GM15510 (cell line): Measurements from ENCODE around the gene OR4M1.
"Not testable (repeated sequence)": the region's sequence is repeated elsewhere in the genome, so short reads cannot be mapped to it uniquely, and the experiment has no call there.

ENCODE experiments used
- POLR2A ChIP-seq: IDR thresholded peaks from 3 replicates; pipeline ENCODE4 v1.6.1; 2011; ENCODE audit warnings: borderline replicate concordance; ENCODE audit not compliant: insufficient read length; ENCODE audit errors: extremely low read depth

The OR4M1 gene

DNA sequence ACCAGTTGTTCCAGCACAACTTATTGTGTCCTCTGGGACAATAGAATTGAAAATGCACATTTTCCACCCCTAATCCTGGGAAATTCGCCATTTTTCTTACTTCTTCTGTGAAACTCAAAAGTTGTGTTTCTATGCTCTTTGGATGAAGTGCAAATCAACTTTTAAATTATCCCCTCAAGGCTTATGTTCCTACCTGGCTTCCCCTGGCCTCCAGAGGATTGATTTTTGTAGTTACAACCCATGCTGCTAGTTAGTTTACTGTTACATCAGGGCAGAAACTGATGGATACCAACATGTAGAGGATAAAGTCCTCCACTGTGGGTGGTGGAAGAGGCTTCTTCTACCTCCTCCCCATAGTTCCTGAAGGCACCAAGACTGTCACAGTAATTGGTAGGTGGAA, at the start of gene OR4M1:
OR4M1 (plus strand) TSS at position 301 of the 400 bp plus-strand sequence. CDS start 6,819 bp downstream, outside the sequence.
- not testable (repeated sequence) for TF ChIP-seq POLR2A

GRCh38 chr14:19729359-19729758, 43.9 kb upstream of the OR4M1 start:
- TF ChIP-seq POLR2A: no peak

- TF ChIP-seq POLR2A: no peak
Observed at GRCh38 chr14:19729763-19730162, 43.5 kb upstream of the OR4M1 start.

GRCh38 chr14:19743256-19743655, 30.0 kb upstream of the OR4M1 start, which contains the start of gene OR4Q3:
Gene OR4Q3, plus strand, starts transcription at chr14:19743571.
- TF ChIP-seq POLR2A: no peak

- no peak for TF ChIP-seq POLR2A
Observed at GRCh38 chr14:19754172-19754571, 19.1 kb upstream of the OR4M1 start.

DNA sequence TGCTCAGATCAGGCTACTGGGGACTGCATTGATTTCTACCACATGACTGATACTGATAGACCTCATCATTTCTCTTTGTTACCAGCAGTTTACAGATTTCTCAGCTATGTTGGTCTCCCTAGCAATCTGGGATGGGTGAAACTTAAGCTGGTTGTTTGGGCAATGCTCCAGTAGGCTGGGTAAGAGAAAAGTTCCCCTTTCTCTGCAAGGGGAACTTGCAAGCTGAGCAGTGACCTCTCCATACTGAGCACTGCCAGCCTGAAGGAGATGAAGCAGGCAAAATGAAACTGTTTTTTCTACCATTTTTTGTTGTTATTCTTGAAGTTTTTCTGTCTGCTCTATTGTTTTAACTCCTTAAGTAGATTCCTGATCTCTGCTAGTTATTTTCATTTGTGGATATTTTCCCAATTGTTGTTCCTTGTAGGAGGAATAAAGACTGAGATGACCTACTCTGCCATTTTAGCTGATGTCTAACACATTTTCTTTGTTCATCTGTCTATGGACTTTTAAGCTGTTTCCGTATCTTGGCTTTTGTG, 1.3 kb upstream of the OR4M1 start:
- TF ChIP-seq POLR2A: no peak

DNA sequence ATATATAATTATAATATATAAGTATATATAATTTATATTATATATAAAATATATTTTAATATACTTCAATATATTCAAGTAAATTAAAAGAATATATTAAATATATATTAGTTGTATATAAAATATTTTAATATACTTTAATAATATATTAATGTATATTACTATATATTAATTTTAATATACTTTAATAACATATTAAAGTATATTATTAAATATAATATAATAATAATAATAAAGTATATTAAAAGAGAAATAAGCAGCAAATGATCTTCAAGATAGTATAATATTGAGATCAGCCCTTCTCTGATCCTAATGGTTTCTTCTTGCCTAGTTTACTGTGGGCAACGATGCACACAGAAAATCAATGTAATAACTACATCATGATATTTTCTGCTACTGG, 2.3 kb downstream of the OR4M1 start:
- no peak for TF ChIP-seq POLR2A

DNA sequence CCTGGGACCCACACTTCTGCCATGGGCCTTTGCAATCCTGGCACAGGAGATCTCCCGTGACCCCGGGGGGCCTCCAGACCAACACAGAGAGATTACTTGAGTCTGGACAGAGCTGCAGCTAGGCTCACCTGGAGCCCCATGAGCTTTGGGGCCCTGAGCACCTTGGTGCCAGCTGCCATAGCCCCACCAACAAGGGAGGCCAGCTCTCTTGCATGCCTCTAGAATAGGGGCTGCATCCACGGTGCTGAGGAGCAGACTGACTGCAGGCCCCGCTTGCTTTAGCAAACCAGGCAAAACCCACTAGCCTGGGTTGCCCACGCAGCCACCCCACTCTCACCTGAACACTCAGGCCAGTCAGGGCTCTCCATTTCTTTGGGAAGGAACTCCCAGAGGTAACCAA, 26.6 kb downstream of the OR4M1 start:
- TF ChIP-seq POLR2A: no peak

DNA sequence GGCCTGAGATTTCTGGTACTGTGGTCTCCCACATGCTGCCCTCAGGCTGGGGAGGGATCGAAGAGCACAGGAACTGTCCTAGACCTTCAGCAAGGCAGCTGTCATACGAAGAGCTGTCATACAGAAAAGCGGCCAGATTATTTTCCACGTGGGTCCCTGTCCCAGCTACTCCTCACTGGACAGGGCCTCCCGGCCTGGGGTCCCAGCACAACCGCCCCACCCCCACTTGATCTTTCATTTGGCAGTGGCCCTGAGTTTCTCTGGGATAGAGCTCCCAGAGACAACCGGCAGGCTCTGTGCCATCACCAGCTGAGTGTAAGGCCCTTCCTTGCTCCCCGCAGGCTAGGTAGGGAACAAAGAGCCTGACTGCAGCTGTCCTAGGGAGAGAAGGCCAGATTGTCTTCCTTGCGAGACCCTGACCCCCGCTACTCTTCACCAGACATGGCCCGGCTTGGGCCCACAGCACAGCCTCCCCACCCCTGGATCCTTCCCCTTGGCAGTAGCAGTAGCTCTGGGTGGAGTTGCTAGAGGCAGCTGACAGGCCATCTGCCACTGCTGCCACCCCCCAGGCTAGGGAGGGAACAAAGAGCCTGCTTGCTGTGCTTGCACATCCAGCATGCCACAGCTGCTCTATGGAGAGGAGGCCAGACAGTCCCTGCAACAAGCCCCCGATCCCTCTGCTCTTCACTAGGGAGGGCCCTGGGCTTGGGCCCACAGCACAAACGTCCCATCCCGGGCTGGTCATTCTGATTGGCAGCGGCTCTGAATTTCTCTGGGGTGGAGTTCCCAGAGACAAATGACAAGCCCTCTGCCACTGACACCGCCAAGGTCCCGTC, 27.2 kb downstream of the OR4M1 start:
- TF ChIP-seq POLR2A: no peak

GRCh38 chr14:19801118-19801464, 27.8 kb downstream of the OR4M1 start:
- TF ChIP-seq POLR2A: no peak

GRCh38 chr14:19803470-19803869, 30.2 kb downstream of the OR4M1 start, which contains the start of gene OR4N2:
Gene OR4N2, plus strand, starts transcription at chr14:19803770. Its CDS starts 23,679 bp downstream, at chr14:19827449.
- TF ChIP-seq POLR2A: not testable (repeated sequence)

DNA sequence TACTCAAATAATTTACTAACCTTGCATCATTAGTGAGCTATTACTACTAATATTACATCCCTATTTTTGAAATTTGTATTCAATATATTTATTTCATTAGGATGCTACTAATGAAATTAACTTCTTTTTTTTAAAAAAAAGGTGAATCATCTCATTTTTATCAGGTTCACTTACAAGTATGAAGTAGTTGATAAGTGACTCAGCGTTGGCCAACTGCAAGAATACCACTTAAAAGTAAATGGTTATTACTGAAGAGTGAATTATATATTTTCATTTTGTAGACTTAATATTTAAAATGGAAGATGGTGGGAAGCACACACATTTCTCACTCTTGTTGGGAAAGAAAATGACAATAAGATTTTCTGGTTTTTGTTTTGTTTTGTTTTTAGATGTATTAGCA, 49.9 kb downstream of the OR4M1 start:
- no peak for TF ChIP-seq POLR2A

- TF ChIP-seq POLR2A: no peak
Observed at GRCh38 chr14:19823765-19824164, 50.5 kb downstream of the OR4M1 start.

DNA sequence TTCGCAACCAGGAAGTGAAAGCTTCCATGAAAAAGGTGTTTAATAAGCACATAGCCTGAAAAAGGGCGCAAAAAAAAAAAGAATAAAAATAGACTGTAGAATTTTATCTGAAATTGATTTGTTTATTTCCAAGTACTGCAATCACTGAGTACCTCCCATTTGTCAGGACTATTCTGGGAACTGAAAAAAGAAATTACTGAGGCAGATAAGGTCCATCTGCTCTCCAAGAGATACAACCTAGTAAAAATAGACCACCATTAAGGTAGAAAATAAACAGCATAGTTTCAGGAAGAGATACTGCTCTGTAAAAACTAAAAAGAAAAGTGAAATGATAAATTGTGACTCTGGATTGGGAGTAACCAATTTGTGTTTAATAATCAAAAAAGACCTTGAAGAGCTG, 55.0 kb downstream of the OR4M1 start:
- TF ChIP-seq POLR2A: no peak
